G401.6 (cell line): Measurements from ENCODE around the gene SCLY.
"Not testable (repeated sequence)": the region's sequence is repeated elsewhere in the genome, so short reads cannot be mapped to it uniquely, and the experiment has no call there.

Source experiments
- FAIRE-seq: peaks from 2 replicates; lab custom pipeline; 2012; peaks lifted over from hg19 to GRCh38; lab: Jason Lieb, UNC

SCLY gene

GRCh38 chr2:238113611-238114010, 52.8 kb downstream of the SCLY start:
- no peak for FAIRE-seq

DNA sequence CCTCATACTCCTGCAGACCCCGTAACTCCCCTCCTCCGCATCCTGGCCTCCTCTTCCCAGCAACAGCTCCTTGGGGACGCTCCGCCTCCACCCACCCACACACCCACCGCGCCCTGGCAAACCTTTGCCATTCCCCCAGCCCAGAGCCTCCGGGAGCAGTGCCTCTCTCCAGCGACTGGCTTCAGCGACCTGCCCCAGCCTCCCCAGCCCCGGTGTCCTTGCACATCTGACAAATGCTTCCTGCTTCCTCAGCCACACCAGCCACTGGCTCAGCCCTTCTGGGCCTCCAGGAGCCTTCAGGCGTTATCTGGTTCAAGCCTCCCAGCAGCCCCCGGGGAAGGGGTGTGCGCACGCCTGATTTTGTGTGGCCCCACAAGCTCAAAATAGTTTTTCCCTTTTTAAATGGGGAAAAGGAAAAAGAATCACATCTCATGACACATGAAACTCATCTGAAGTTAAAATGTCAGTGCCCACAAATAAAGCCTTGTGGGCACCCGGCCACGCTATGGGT, 53.6 kb downstream of the SCLY start:
- no peak for FAIRE-seq

GRCh38 chr2:238114851-238115660, 54.3 kb downstream of the SCLY start:
- FAIRE-seq, result no peak

DNA sequence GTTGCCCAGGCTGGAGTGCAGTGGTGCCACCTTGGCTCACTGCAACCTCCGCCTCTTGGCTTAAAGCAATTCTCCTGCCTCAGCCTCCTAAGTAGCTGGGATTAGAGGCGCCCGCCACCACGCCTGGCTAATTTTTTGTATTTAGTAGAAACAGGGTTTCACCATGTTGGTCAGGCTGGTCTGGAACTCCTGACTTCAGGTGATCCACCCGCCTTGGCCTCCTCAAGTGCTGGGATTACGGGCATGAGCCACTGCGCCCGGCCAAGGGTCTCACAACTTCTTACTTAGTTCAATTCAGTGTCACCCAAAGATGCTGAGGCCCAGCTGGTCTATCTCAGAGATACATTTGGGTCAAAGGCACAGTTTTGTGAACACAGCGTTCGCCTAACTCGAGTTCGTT, 54.9 kb downstream of the SCLY start:
- not testable (repeated sequence) for FAIRE-seq

DNA sequence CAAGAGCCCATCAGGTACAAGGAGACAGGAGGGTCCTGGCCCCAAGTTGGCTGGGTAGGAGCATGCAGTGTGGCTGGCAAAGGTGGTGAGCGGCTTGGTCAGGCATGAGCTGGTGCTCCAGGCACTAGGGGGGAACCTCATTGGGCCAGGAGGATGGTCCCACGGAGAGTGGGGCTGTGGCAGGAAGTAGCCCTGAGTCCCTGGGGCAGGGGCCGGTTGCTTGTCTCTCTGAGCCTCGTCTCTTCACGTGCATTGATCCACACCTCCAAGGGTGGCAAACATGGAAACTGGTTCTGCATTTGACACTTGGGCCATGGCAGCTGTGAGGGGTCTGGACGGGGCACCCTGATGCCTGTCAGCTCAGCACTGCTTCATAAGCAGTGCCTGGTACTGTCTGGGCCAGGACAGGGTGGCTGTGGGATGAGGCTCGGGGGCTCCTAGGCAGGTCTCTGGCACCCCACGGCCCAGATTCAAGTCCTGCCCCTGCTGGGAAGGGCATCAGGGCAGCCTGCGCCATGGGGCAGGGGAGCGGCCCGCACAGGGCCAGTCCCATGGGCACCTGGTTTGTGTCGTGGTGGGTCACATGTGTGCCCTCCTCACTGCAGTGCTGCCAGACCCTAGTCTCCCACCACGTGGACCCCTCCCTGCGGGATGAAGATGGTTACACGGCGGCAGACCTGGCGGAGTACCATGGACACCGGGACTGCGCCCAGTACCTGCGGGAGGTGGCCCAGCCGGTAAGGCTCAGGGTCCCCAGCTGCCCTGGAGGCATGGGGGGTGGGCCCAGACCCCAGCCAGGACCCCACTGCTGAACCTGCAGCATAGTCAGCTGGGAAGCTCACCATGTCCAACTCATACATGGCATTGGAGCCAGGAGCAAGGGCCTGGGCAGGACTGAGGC, 55.7 kb downstream of the SCLY start:
- FAIRE-seq, result no peak

DNA sequence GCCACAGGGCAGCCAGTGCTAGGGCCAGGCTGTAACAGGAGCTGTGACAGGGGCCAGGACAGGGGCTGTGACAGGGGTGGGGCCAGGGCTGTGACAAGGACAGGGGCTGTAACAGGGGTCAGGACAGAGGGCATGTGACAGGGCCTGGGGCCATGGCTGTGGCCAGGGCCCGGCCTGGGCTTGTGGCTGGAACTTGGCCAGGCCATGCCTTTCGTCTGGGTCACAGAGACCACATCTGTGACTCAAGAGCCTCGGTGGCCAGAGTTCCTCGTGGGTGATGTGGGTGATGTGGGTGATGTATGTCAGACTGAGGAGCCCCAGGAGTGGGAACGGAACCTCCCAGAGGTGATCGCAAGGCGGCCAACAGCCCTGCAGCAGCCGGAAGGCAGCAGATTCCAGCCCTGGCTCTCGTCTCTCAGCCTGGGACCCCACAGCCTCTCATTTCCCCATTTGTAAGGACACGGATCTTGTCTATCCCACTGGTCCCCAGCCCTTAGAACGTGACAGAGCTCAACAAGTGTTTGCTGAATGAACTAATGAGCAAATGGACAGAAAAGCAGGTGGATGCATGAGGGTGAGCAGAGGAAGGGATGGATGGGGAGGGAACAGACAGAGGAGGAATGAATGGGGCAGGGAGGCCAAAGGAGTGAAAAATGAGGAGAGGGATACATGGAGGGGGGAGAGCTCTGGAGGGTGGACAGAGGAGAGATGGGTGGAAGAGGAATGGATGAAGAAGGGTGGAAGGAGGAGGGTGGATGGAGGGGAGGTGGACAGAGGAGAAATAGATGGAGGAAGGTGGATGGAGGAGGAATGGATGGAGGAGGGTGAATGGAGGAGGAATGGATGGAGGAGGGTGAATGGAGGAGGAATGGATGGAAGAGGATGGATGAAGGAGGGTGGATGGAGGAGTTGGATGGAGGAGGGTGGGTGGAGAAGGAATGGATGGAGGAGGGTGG, 56.7 kb downstream of the SCLY start:
- FAIRE-seq, result no peak

DNA sequence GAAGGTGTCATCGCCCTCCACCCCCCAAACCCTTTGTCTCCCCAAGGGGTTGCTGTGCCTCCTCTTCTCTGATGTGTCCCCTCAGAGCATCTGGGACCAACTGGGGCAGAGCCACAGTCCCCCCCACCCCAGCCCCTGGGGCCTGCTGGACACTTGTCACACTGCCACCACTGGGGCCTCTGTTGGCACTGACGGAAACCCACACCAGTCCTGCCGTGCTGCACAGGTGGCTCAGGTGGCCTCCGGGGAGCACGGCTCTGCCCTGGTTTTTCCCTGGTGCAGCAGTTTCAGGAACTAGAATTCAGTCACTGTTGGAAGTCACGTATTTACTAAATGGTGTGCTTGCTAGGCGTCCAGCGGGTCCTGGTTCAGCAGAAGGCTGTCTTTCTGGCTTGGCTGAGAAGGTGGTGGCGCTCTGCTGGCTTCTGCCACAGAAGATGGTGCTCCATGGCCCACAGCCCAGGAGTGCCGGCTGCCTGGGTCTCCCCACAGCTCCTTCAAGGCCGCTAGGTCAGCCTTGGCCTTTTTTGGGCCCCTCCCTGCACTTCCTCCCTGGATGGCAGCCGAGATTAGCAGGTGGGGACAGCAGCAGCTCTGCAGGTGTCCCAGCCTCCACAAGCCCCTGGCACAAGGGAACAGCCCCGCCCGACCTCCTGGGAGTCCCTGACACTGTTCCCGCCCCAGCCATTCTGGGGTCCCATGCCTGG, 59.1 kb downstream of the SCLY start:
- no peak for FAIRE-seq

DNA sequence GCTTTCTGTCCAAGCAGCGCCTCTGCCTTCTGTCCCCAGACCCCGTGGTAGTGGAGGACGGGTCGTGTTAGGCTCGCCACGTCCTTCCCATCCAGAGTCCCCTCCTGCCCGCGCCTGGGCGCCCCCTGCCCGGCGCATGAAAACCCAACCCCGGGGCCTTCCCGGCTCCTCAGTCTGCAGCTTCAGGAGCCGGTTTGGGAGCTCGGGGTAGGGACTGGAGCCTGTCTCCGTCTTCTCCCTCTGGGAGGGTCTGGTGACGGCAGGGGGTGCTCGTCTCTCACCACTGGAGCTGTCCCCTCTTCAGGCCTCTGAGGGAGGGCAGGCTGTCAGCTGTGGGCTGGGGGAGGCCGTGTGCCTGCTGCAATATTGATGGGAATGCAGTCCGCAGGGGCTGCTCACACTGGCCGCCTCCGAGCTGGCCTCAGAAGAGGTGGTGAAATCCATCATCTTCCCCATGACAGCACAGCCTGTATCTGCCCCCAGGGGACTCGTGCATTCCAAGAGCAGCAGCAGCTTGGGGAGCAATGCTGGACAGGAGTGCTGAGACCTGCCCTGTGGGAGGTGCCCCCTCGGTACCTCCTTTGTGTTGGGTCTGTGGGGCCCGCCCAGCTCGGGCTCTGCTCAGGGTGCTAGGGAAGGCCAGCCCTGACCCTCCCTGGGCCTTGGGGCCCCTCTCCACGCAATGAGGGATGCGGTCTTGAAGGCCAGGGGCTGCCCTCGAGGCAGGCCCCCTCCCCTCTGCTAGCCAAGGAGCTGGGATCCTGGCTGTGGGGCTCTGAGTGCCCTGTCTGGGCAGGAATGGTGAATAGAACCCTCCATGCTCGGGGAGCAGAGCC, 59.9 kb downstream of the SCLY start:
- FAIRE-seq, result no peak

- FAIRE-seq, result no peak
These were observed 60.9 kb downstream of the SCLY start for GRCh38 chr2:238121511-238122286.

GRCh38 chr2:238122287-238123217, 61.8 kb downstream of the SCLY start:
- FAIRE-seq, result no peak

DNA sequence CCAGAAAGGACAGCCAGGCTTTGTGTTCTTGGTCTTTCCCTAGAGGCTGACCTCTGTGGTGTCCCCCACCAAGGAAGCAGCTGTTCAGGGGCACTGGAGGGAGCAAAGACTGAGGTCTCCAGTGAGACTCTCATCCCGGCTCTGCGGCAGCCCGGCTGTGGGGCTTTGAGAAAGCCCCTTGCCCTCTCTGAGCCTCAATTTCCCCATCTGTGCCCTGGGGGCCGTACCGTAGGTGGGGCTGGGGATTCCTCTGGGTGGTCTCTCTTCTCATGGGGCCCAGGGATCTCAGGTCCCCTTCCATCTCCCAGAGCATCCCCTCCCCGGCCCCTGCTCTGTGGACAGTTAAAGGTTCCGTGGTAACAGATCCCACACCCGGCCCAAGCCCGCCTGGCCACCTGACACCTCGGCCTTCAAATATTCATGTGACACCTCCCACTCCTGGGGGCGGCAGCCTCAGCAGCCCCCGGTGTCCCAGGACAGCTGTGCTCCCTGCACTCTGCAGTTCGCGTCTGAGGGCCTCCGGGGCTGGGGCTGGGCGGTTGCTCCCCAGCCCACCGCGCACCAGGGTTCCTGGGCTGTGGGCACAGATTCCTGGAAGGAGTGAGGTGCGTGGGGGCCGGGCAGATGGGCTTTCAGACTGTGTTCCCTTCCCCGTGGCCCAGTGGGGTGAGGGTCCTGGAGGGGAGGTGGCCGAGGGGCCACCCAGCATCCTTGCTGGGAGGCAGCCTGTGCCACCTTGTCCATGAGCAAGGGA, 62.6 kb downstream of the SCLY start:
- no peak for FAIRE-seq

GRCh38 chr2:238123991-238124470, 63.2 kb downstream of the SCLY start:
- no peak for FAIRE-seq

- FAIRE-seq, result no peak
These were observed 63.8 kb downstream of the SCLY start for GRCh38 chr2:238124488-238125126.

DNA sequence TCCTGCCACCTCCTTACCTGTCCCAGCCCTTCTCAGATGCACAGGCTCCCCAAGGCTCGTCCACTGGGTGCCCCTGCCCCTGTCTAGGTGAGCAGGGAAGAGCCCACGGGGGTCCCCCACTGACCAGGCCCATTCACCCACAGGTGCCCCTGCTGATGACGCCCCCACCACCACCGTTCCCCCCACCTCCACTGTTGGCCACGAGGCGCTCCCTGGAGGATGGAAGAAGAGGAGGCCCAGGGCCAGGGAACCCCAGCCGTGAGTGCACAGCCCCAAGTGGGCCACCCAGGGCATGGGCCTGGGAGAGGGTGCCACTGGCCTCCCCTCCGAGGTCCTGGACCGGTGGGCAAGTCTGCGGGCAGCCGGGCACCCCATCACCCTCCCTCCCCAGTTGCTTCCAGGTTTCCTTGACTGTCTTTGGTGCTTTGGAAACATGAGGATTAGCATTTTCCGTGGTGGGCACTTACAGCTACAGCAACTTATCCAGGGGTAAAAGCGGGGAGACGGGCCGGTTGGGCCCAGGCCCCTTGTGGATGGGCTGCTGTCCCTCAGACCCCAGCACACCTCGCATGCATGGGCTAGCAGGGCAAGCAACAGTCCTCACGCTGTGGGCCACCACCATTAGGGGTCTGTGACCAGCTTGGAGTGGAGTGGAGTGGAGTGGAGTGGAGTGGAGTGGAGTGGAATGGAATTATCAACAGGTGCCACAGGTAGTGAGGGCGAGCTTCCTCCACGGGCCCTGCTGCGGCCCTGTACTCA, 64.5 kb downstream of the SCLY start:
- FAIRE-seq, result no peak

- FAIRE-seq, result no peak
These were observed 65.5 kb downstream of the SCLY start for GRCh38 chr2:238126338-238126737.

- FAIRE-seq, result no peak
These were observed 66.0 kb downstream of the SCLY start for GRCh38 chr2:238126775-238127164.
